HepG2 (cell line): ENCODE measurements around the gene ANO5. TPM values are rescaled to one million over a fixed set of nuclear protein-coding genes. Genes with fewer than 3 reads are reported as not detected.

Source experiments
- ATAC-seq: fragments of 200-7000 bp; cut with Tn5 transposase; 3 replicates; pipeline ENCODE4 v1.9.1; 2020; ENCODE audit warnings: mild to moderate bottlenecking, moderate library complexity
- BruUV-seq: library from RNA; stranded (reverse); fragments of 400-500 nt; replicated peaks from 2 replicates; lab custom pipeline; 2021; lab: Mats Ljungman, UMichigan
- CTCF ChIA-PET: fragments of 300-600 bp; formaldehyde crosslinking; extraction: SDS; loops from one replicate; lab custom pipeline; 2021; ENCODE audit warnings: low total read pairs, inconsistent platforms, low intra/inter-chr PET ratio; lab: Yijun Ruan, JAX
- POLR2A ChIA-PET: fragments of 350-600 bp; sonication (Branson Sonifier 250); formaldehyde crosslinking; loops from one replicate; lab custom pipeline; 2020; ENCODE audit warnings: antibody characterized with exemption, inconsistent platforms; lab: Yijun Ruan, JAX
- DNase-seq: peaks from one replicate; pipeline ENCODE4 v3.0.0-alpha.2; 2015; ENCODE audit warnings: low spot score
- FAIRE-seq: peaks from 3 replicates; lab custom pipeline; 2011; peaks lifted over from hg19 to GRCh38; lab: Jason Lieb, UNC
- H2AFZ ChIP-seq: one replicate; pipeline ENCODE4 v1.6.1; 2011; ENCODE audit warnings: low read length, inconsistent platforms
- H3K27ac ChIP-seq: fragments of 300-600 bp; 3 replicates; pipeline ENCODE4 v1.8.0; 2011; ENCODE audit warnings: mixed run types, mild to moderate bottlenecking, mixed read lengths, low read length, inconsistent platforms; ENCODE audit not compliant: insufficient read depth; ENCODE audit errors: extremely low read length
- H3K27me3 ChIP-seq, 2 experiments: fragments of 200-600 bp in 1 of 2; 2 replicates in 1 of 2; 3 replicates in 1 of 2; pipeline versions ENCODE4 v1.6.0 to v1.8.0; 2011; ENCODE audit warnings: low read length in 2 of 2, mild to moderate bottlenecking in 2 of 2, moderate library complexity in 2 of 2, inconsistent platforms in 1 of 2; ENCODE audit not compliant: insufficient read depth in 2 of 2, control insufficient read depth in 1 of 2
- H3K36me3 ChIP-seq, 2 experiments: fragments of 200-600 bp in 1 of 2; replicated peaks in 1 of 2; 2 replicates in 1 of 2; 3 replicates in 1 of 2; pipeline versions ENCODE4 v1.5.1 to v1.8.0; 2011; ENCODE audit warnings: low read length in 2 of 2, inconsistent platforms in 1 of 2; ENCODE audit not compliant: insufficient read depth in 2 of 2, control insufficient read depth in 1 of 2
- H3K4me1 ChIP-seq: 2 replicates; pipeline ENCODE4 v1.5.1; 2012; ENCODE audit warnings: low read length, inconsistent platforms; ENCODE audit not compliant: insufficient read depth
- H3K4me2 ChIP-seq: 2 replicates; pipeline ENCODE4 v1.6.0; 2011; ENCODE audit warnings: low read depth, low read length, inconsistent platforms
- H3K4me3 ChIP-seq, 3 experiments: fragments of 200-600 bp in 1 of 3; sonication (generic), shearing (Covaris generic) in 1 of 3; replicated peaks in 1 of 3; 2 replicates each; pipeline ENCODE4 v1.5.1; 2011 to 2016; ENCODE audit warnings: low read length in 3 of 3, inconsistent platforms in 2 of 3, low read depth in 2 of 3, mild to moderate bottlenecking in 2 of 3, control low read depth in 1 of 3, mixed read lengths in 1 of 3; ENCODE audit not compliant: insufficient read depth in 1 of 3
- H3K79me2 ChIP-seq: one replicate; pipeline ENCODE4 v1.6.1; 2011; ENCODE audit warnings: low read length, inconsistent platforms; ENCODE audit not compliant: insufficient read depth
- H3K9ac ChIP-seq: 2 replicates; pipeline ENCODE4 v1.6.0; 2011; ENCODE audit warnings: mild to moderate bottlenecking, low read depth, low read length, inconsistent platforms; ENCODE audit not compliant: insufficient read depth
- H3K9me3 ChIP-seq: 2 replicates; pipeline ENCODE4 v1.5.1; 2012; ENCODE audit warnings: mild to moderate bottlenecking, low read length
- H4K20me1 ChIP-seq: 2 replicates; pipeline ENCODE4 v1.6.0; 2011; ENCODE audit warnings: inconsistent platforms, mild to moderate bottlenecking, low read length, moderate library complexity; ENCODE audit not compliant: insufficient read depth
- CHD2 ChIP-seq: IDR thresholded peaks from 2 replicates; pipeline ENCODE4 v1.6.1; 2011; ENCODE audit warnings: low read depth, low read length, improper control_type of control experiment
- MAF1 ChIP-seq: sonication (generic); formaldehyde crosslinking; IDR thresholded peaks from 2 replicates; pipeline ENCODE4 v1.5.0; 2020; ENCODE audit warnings: missing genetic modification reagents, borderline replicate concordance
- MBD4 ChIP-seq: IDR thresholded peaks from 2 replicates; pipeline ENCODE4 v1.6.1; 2012; ENCODE audit warnings: low read length, inconsistent platforms, borderline replicate concordance
- MED1 ChIP-seq: sonication (generic); formaldehyde crosslinking; IDR thresholded peaks from 2 replicates; pipeline ENCODE4 v1.4.0; 2020; ENCODE audit warnings: missing genetic modification reagents
- PITX1 ChIP-seq: sonication (generic); formaldehyde crosslinking; IDR thresholded peaks from 2 replicates; pipeline ENCODE4 v1.5.1; 2020; ENCODE audit warnings: mild to moderate bottlenecking, missing genetic modification reagents
- TARDBP ChIP-seq: sonication (generic); formaldehyde crosslinking; IDR thresholded peaks from 2 replicates; pipeline ENCODE4 v1.8.0; 2022; ENCODE audit warnings: mild to moderate bottlenecking, missing genetic modification reagents
- ZBTB49 ChIP-seq: sonication (generic); formaldehyde crosslinking; IDR thresholded peaks from 2 replicates; pipeline ENCODE4 v1.4.0; 2020; ENCODE audit warnings: missing genetic modification reagents, borderline replicate concordance
- ZNF276 ChIP-seq: sonication (generic); formaldehyde crosslinking; IDR thresholded peaks from 2 replicates; pipeline ENCODE4 v1.4.0; 2020; ENCODE audit warnings: mild to moderate bottlenecking, low read depth, missing genetic modification reagents
- ZNF660 ChIP-seq: sonication (generic); formaldehyde crosslinking; IDR thresholded peaks from 2 replicates; pipeline ENCODE4 v1.5.1; 2020; ENCODE audit warnings: mild to moderate bottlenecking, low read depth, missing genetic modification reagents, borderline replicate concordance
- WGBS: methylation state at CpG from one replicate; pipeline ENCODE4 v1.1.6; 2017; ENCODE audit warnings: low lambda C conversion rate; 5-methylcytosine and 5-hydroxymethylcytosine counted together
- in situ Hi-C: cut with HindIII; loops from 2 replicates; pipeline ENCODE4 v1.10.0; 2017; ENCODE audit warnings: low pct_unique_long_range_greater_than_20kb; ENCODE audit not compliant: extremely low pct_ligation_motif_present
- intact Hi-C: fragments of 100-400 bp; cut with micrococcal nuclease; formaldehyde crosslinking; loops from one replicate; pipeline ENCODE4 v1.10.0; 2022; ENCODE audit not compliant: unreplicated experiment
- polyA plus RNA-seq, 8 experiments: library from polyadenylated mRNA; depleted of rRNA in 3 of 8; stranded (reverse) in 7 of 8; unstranded in 1 of 8; fragments of >200 nt; fragmentation: Illumina TruSeq in 4 of 8; extraction: Trizol in 4 of 8; gene quantifications; 2 replicates each; pipeline versions ENCODE4 v1.2.1 to v1.2.3, GENCODE V29; 2011 to 2016; ENCODE audit warnings: low read depth in 4 of 8, missing spikeins in 1 of 8, mixed read lengths in 1 of 8; ENCODE audit not compliant: insufficient read depth in 1 of 8
- total RNA-seq, 5 experiments: library from RNA; depleted of rRNA; stranded (reverse); fragments of >200 nt; fragmentation: Illumina TruSeq; extraction: Trizol; gene quantifications; 2 replicates each; pipeline ENCODE4 v1.2.3, GENCODE V29; 2016; ENCODE audit warnings: low read depth in 1 of 5
- TF ChIP-seq, protein P1 (sequence below): sonication (generic); formaldehyde crosslinking; IDR thresholded peaks from 2 replicates; pipeline ENCODE4 v1.8.1; 2023; ENCODE audit warnings: mild to moderate bottlenecking, missing genetic modification reagents
- TF ChIP-seq, protein P2 (sequence below): sonication (generic); formaldehyde crosslinking; IDR thresholded peaks from 2 replicates; pipeline ENCODE4 v1.5.0; 2020; ENCODE audit warnings: mild to moderate bottlenecking, missing genetic modification reagents, borderline replicate concordance
- TF ChIP-seq, protein P3 (sequence below): sonication (generic); formaldehyde crosslinking; IDR thresholded peaks from 2 replicates; pipeline ENCODE4 v1.8.0; 2022; ENCODE audit warnings: mild to moderate bottlenecking, missing genetic modification reagents

Gene ANO5
- total and polyA plus RNA-seq, 2 of the 13 experiments (the other 11 are each of a cell fraction or from before 2014, with no cell fraction given), result 0.02 to 0.03 TPM

DNA sequence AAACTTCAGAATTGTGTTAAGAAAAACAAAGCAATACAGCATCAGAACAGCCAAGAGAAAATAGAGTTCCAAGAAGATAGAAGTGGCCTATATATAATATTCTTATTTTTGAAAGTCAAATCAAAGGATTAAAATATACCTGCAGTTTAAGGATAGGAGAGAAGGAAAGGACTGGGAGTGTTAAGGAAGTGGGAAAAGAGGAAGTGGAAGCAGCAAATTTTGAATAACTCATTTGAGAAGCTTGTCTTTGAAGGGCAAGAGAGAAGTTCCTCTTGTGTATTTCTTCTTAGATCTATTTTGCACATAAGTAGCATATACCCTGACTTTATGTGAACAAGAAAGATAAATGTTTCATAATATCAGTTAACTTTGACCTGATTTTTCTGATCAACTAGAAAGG, 82.7 kb downstream of the ANO5 start (continued):
- TF ChIP-seq, protein P1, sequence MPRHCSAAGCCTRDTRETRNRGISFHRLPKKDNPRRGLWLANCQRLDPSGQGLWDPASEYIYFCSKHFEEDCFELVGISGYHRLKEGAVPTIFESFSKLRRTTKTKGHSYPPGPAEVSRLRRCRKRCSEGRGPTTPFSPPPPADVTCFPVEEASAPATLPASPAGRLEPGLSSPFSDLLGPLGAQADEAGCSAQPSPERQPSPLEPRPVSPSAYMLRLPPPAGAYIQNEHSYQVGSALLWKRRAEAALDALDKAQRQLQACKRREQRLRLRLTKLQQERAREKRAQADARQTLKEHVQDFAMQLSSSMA (CRISPR knock-in tag), result no peak
- TF ChIP-seq ZNF276 (CRISPR knock-in tag) (no peak), ZNF660 (CRISPR knock-in tag) (no peak), PITX1 (CRISPR knock-in tag) (no peak), TARDBP (CRISPR knock-in tag) (no peak)

DNA sequence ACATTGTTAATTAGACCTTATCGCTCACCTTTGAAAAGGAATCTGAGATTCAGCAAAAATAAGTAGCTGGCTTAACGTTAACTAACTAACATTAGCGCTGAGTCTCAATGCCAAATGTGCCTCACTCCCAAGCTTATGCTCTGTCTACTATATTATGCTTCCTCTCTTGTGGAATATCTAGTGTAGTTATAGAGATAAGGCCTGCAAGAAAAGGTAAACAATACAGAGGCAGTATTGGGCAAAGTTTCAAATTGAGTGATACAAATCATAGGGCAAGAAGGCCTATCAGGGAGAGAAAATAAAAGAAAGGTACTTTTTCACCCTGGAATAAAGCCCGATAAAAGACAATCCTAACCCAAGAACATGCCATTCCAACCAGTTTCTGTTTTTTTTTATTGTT, 83.7 kb downstream of the ANO5 start:
- Histone ChIP-seq H3K4me1 (no peaks in the 10 kb centered on the region), H3K9ac (no peak overlapping the region), H3K79me2 (no peaks in the 10 kb centered on the region), H3K4me2 (no peak overlapping the region), H3K4me3 (no peak overlapping the region), H3K27ac (no peak overlapping the region), H2AFZ (no peak overlapping the region), H3K36me3 (no peaks in the 10 kb centered on the region), H3K9me3 (no peaks in the 10 kb centered on the region), H3K27me3 (no peaks in the 10 kb centered on the region), H4K20me1 (no peaks in the 10 kb centered on the region)
- ChIA-PET POLR2A (no interaction called here), CTCF (no interaction called here)
- no peak for ATAC-seq
- no TSS peak for BruUV-seq
- intact Hi-C loops, result no loop called here
- DNase-seq, result no peak
- FAIRE-seq, result no peak
- WGBS, result 14% methylated on average over 4 of the region's 4 CpGs
- in situ Hi-C loops, result no loop called here
- TF ChIP-seq MBD4, result no peak
- TF ChIP-seq, protein P2, sequence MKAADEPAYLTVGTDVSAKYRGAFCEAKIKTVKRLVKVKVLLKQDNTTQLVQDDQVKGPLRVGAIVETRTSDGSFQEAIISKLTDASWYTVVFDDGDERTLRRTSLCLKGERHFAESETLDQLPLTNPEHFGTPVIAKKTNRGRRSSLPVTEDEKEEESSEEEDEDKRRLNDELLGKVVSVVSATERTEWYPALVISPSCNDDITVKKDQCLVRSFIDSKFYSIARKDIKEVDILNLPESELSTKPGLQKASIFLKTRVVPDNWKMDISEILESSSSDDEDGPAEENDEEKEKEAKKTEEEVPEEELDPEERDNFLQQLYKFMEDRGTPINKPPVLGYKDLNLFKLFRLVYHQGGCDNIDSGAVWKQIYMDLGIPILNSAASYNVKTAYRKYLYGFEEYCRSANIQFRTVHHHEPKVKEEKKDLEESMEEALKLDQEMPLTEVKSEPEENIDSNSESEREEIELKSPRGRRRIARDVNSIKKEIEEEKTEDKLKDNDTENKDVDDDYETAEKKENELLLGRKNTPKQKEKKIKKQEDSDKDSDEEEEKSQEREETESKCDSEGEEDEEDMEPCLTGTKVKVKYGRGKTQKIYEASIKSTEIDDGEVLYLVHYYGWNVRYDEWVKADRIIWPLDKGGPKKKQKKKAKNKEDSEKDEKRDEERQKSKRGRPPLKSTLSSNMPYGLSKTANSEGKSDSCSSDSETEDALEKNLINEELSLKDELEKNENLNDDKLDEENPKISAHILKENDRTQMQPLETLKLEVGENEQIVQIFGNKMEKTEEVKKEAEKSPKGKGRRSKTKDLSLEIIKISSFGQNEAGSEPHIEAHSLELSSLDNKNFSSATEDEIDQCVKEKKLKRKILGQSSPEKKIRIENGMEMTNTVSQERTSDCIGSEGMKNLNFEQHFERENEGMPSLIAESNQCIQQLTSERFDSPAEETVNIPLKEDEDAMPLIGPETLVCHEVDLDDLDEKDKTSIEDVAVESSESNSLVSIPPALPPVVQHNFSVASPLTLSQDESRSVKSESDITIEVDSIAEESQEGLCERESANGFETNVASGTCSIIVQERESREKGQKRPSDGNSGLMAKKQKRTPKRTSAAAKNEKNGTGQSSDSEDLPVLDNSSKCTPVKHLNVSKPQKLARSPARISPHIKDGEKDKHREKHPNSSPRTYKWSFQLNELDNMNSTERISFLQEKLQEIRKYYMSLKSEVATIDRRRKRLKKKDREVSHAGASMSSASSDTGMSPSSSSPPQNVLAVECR, result no peak
- no peak for TF ChIP-seq MED1 (CRISPR knock-in tag)
- TF ChIP-seq ZBTB49, result no peak
- TF ChIP-seq, protein P3, sequence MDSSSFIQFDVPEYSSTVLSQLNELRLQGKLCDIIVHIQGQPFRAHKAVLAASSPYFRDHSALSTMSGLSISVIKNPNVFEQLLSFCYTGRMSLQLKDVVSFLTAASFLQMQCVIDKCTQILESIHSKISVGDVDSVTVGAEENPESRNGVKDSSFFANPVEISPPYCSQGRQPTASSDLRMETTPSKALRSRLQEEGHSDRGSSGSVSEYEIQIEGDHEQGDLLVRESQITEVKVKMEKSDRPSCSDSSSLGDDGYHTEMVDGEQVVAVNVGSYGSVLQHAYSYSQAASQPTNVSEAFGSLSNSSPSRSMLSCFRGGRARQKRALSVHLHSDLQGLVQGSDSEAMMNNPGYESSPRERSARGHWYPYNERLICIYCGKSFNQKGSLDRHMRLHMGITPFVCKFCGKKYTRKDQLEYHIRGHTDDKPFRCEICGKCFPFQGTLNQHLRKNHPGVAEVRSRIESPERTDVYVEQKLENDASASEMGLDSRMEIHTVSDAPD (CRISPR knock-in tag), result no peak
- TF ChIP-seq MAF1 (CRISPR knock-in tag), result no peak
- TF ChIP-seq CHD2, result no peak
